Measurements from ENCODE around the gene LRMDA.
A peak's percentile ranks its signal among the peaks of the same experiment; 100 is the strongest.

Gene LRMDA

DNA sequence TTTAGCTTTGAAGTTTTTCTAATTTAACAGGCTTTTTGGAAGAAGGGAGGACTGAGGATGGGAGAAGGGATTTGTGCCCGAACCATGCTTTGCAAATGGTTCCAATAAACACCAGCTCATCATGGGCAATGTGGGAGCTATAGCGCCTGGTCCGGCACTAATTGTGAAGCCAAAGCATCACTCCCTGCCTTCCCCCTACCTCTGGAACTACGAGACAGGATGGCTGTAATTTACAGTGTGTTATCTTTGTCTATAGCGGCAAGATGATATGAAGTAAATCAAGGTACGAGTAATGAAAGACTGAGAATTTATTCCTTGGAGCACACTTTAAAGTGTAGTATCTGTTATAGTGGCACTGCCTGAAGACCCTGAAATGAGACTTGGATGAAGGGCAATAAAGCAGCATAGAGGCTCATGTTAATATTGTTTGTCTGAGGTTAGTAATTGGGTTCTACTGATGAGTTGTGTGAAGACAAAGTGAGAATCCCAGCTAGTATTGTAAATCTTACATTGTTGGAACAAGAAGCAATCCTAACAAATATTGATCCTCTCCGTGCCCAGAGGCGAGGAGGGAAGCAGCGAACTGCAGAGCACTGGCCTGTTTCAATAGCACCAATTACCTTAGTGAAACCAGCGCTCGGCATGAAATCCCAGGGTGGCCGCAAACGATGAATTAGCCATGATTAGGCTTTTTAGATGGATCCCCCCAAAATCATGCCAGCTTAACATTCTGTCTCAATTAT lies 507.1 kb downstream of the LRMDA start:
- no peak for DNase-seq

DNA sequence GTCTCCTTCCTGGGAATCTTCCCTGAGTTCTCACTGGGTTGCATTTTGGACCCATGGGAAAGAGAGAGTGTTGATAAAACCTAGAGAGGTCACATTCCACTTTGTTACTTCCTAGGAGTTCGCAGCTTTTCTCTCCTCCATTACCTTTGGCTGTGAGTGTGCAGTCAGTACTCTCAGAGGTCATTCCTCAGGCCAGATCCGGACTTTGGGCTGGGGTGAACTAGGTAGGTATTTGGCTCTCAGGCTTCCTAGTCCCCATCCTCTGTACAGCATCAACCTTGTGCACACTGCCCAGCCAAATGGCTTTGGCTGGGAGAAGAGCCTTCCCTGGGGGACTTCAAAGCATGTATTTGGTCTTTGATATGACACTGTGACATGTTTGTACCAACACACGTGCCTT lies 508.1 kb downstream of the LRMDA start:
- DNase-seq: no peak

DNA sequence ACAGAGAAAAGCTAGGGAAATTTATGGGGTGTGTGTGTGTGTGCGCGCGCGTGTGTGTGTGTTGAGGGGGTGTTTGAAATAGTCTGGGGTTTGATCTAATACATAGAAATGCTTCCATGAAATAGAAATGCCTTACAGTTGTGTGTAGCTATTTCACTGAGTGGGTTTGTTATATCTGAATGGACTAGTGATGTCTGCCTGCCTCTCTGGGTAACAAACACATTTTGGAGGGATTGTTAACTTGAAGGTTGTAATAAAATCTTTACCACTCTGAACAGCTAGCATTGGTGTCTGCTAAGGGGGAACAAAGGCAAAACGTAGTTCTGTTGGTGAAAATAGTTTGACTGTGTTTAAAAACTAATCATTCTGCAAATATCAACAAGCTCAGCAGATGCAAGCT lies 509.3 kb downstream of the LRMDA start:
- DNase-seq: no peak

DNA sequence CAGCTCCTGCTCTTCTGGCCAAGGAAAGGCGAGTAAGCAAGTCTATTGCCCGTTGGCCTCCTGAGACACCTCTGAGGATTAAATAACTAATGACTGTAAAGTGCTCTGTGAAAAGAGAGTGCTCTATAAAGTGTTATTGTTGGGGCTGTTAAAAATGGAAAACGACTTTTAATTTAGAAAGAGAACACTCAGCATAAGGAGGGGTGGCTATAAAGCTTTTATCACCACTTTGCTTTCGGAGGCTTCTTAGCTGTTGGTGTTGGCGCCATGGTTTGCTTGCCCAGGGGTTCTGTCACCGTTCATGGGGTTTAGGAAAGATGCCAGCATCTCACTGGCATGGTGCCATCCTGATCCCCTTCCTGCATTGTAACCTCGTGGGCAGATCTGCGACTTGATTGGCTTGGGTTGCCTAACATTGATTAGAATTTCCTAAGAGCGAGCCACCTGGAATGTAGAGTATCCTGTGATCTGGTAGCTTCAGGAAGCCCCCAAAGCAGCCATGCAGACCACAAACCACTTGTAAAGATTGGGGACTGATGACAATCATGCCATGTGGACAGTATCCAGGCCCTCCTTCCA lies 509.9 kb downstream of the LRMDA start:
- DNase-seq: no peak

DNA sequence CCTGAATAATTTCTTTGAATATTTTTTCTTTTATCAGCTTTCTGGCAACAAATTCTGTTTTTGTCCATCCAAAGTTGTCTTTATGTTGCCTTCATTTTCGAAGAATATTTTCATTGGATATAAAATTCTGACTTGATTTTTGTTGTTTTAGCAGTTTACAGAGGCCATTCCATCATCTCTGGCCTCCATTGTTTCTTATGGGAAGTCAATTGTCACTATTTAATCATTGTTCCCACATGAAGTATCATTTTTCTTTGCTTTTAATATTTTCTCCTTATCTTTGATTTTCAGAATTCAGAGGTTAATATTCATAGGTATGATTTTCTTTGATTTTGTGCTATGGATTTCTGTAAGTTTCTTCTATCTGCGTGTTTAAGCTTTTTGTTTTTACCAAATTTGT lies 512.6 kb downstream of the LRMDA start:
- no peak for DNase-seq

DNA sequence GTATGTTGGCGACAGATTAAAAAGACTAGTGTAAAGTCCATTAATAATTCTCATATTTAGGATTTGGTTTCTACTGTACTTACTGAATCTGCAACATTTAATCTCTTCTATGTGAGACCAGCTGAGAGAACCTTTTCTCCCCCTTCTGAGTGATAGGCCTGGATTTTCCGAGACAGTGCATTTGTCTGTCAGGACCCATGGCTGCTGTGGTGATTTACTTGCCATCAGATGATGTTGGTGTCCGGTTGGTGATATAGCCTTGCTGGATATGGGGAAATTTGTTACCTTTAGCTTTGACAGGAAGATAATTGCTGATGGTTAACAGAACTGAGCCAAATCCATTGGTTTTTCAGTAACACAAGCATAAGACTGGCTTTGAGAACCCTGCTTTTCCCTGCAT lies 517.2 kb downstream of the LRMDA start:
- no peak for DNase-seq

DNA sequence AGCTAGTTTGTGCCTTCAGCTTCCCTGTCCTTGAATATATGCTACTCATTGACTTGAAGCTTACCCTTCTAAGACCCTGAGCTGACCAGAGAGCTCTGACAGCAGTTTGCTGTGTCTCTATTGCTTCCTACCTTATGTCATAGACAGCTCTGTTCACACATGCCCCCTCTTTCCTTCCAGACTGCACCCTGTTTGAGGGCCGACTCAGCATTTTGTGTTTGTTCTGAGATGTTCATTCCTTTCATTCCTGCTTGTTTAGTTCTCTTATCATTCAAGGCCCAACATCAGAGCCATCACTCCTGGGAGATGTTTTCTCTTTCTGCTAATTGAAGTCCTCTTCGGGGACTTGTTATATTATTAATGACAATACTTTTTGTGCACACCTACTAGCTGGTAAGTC lies 518.9 kb downstream of the LRMDA start:
- no peak for DNase-seq

DNA sequence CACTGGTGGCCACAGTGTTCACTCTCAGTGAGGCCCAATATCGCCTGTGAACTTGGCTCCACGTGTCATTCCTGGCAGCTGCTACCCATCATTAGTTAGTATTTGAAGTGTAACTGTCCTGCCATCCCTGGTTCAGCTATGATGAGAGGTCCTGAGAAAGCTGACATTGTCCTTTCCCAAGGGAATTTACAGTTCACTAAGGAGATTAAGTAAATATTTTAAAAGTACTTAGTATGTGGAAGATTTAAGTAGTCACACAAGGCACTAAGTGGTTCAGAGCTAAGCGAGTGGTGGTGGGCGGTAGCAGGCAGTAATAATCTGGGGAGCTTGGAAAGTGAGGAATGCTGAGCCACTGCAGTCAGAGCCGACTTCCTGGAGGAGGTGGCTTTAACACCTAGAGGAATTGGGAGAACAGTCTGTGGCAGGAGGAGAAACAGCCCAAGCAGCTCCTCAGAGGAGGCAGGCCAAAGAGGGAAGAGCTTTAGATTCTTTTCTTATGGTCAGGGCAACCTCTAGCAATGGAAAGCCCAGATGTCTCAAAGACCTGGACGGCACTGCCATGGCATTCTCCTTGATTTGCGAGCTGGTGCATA lies 519.7 kb downstream of the LRMDA start:
- no peak for DNase-seq

DNA sequence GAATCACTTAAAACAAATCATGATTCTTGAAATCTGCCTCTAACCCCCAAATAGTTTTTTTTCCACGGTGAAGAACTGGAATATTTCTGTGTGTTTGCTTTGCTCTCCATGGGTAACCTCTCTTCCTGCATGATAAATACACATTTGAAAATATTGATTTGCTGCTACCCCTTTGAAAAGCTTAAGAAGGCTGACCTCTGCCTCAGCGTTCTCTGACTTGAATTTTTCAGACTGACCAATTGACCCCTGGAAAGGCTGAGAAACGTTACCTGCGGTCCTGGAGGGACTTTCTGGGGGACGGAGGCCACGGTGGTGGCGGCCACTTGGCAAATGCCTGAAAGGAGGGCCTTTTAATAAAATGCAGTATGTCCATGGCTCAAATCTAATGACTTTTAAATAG lies 520.2 kb downstream of the LRMDA start:
- DNase-seq: no peak

DNA sequence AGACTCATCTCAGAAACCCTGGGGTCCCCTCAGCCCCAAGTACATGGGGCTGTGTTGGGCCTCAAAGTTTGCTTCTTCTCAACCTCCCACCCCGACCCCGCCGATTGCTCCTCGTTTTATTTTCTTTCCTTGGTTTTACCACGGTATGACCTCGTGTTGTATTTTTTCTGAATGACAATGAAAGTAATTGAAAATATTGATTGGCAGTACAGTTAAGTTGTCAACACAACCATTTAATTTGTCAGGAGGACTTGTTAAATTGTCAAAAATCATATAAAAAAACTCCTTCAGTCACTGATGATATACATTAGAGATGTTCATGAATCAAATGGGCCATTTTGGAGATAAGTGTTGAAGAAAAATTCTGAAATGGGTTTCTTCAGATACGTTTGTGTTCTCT lies 520.7 kb downstream of the LRMDA start:
- no peak for DNase-seq

DNA sequence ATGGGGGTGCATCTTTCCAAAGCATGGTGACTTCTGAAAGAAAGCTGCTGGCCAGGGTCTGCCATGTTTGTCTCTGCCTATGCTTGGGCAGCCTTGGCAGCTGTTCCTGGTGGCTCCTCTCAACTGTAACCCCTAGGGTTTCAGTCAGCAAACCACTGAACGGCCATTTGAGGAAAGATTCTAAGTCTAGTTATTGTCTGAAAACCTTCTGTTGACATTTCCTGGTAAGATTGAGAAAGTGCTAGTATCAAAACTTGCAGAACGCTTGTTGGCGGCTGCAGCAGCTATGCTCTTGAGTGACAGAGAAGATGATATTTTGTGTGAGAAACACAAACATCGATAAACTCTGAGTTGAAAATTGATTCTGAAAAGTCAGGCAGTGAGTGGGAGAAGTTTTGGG lies 523.1 kb downstream of the LRMDA start:
- DNase-seq: no peak

DNA sequence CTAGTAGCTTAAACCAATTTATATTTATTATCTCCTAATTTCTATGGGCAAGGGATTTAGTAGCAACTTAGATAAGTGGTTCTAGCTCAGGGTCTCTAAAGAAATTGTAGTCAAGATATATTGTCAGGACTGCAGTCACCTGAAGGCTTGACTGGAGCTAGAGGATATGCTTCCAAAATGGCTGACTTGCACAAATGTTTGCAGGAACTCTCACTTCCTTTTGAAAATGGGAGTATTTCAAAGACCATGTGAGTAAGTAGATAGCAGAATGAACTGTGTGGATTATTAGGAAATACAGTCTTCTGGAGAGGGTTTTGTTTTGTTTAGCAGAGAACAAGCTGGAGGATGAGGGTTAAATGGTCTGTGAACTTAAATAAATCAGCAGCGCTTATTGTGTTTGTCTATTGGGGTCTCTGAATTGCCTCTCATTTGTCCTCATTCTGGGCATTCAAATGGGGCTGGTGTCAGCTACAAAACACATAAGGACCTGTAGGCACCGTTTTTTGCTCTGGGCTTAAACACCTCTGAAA lies 524.6 kb downstream of the LRMDA start:
- DNase-seq: no peak

DNA sequence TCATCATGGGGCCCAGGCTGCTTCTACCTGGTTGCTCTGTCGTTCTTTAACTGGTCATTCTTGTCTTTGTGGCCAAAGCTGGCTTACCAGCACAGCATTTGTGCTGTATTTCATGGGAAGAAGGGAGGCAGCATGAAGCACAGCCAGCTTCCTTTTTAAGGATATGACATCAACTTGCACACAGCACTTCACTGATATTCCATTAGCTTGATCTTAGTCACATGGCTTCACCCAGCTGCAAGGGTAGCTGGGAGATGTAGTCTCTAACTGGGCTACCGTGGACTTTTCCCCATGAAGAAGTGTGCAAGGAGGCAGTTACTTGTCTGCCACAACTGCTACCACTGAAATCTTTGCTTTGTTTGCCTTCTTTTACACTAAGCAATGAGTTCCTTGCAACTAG lies 525.2 kb downstream of the LRMDA start:
- DNase-seq: no peak

DNA sequence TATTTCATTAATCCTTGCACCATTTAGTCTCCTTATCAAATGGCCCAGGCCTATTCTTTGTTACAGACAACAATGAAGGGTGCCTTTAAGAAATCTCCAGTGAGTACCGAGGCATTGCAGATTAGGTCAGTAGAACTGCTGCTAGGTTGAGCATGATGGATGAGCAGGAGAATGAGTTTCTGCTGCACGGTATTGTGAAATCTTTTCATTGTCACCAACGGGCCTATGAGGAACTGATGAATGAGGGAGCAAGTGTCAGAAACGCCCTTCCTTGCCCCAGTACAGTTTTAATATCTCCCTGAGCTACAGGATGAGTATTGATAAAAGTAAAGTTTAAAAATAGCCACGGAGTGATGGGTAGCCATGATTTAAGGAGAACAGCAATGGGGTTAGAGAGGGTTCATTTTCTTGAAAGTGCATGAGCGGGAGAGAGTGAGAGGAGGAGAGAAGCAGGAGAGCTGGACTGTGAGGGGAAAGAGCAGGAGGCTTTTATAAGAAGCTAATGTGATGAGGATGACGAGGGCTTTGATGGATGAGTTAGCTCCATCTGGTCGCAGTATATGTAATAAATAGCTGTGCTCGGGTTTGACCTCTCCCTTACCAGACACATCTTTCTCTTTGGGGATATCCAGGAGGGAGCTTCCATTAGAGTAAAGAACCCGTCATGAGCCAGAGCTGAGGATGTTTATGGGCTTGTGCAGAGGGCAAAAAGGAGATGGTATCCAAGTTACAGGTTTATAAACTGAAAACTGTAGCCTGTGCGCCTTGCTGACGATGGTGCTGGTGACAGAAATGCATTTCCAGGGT lies 526.1 kb downstream of the LRMDA start:
- no peak for DNase-seq

DNA sequence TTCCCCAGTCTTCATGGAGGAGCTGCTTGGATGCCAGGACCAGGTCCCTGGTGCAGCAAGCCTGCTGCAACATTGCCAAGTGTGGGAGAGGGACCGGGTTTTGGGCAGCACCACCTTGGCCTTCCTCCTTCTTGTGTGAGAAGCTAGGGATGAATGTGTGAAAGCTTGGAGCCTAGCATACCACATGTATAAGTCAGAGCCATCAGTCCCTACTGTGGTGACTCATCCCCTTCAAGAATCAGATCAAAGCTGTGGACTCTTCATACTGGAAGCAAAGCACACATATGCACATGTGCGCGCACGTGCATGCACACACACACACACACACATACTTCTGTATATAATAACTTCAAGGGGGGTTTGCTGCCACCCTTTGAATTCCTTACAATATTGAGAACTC lies 527.8 kb downstream of the LRMDA start:
- no peak for DNase-seq

DNA sequence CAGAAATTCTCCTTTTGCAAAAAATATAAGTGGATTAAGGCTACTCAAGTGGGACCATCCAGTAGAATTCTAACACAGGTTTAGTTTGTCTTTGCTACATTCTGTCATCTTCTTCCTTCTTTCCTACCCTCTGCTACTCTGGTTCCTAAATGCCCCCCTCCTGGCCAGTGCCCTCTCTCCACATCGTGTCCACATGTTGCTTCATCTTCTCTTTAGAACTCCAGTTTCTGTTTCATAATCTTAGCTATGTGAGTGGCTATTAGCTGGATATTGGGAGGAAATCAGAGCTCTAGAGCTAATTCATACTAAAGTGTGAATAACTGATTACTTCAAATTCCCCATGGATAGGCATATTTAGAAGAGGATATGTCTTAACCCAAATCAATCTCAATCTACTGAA lies 528.5 kb downstream of the LRMDA start:
- DNase-seq: no peak

DNA sequence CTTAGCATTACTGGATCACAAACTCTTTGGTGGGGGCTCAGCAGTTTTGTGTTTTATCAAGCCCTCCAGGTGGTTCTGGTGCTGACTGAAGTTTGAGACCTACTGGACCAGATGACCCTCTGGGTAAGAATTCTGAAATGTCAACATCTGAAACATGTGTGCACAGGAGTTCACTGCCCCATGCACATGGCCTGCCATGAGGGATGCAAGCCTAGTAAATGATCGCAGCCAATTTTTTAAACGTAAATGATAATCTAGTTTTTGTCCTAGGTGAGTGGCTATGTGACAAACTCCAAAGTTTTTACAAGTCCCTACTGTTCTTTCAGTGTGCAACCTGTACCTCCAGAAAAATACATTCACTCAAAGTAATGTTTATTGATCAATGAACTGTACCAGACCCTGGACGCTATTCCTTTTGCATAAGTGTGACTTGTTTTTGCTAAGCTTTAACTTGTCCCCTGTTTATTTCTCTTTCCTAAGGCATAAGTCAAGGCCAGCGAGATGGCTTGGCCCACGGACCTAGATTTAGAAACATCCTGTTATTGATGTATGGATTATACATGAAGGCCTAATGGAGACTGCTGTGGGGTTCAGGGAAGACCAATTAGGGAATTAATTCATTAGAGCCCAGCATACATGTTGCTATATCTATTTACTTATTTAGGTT lies 531.1 kb downstream of the LRMDA start:
- no peak for DNase-seq

DNA sequence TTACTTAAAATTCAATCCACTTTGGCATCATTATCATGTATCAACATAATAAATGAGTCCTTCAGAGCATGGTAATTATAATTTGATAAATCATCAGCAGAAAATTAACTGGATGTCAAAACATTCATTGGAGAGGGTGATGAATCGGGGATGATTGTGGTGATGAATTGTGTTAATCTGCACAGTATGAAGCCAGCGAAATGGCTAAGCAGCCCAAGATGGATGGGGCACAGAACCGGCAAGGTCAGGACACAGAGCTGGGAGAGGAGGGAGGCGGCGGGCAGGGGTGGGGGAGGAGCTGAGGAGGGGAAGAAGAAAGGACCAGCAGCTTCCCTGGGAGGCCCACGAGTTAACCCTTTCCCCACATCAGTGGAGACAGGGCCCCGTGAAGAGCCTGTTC lies 536.1 kb downstream of the LRMDA start:
- DNase-seq: no peak

DNA sequence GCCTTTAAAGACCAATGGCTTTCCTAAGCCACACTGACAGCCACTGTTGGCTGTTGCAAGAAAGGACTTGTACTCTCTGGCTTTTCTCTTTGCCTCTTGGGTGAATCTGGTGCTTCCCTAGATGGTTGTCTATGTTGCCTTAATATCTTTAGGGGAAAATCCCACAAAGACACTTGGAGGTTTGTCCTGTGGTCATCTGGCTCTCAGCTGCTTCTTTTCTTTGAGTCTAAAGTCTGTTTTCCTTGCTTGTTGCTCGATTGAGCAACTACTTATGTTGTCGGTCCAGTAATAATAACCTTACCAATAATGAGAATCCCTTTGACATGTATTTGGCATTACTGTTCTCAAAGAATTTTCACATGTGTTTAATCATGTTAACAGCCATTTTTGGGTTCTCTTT lies 537.6 kb downstream of the LRMDA start:
- DNase-seq: no peak

DNA sequence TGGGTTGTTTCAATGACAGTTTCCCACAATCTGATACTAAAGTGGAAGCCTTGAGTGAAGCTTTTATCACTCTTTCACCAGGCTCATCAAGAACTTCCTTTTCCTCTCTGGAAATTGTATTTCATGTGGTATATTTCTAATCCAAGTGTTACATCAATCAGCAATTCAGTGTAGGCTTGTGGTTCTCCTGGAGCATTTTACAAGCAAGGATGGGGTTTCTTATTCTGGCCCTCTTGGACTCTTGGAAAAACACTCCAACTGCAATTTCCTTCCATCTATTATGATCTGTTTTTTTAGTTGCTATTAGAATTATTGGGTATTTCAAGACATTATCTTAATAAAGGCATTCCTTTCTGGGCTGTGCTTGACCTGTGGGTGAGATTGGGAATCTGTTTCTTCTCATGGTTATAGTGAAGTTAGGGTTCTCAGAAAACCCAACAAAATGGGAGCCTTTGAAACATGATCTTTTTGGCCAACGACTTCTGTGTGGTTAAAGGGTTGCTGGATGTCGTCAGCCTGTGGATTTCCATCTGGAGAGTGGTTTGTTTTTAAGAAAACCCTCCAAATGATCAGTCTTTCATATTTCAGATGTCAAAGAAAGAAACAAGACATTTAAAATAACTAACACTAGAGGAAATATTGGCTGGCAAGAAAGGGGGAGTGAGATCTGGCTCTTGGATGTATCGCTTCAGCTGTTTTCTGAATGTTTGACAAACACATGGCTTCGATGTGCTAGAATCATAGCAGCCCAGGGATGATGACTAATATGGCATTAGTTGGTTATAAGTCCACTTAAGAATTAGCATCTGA lies 540.2 kb downstream of the LRMDA start:
- peak; percentile 57 for DNase-seq

DNA sequence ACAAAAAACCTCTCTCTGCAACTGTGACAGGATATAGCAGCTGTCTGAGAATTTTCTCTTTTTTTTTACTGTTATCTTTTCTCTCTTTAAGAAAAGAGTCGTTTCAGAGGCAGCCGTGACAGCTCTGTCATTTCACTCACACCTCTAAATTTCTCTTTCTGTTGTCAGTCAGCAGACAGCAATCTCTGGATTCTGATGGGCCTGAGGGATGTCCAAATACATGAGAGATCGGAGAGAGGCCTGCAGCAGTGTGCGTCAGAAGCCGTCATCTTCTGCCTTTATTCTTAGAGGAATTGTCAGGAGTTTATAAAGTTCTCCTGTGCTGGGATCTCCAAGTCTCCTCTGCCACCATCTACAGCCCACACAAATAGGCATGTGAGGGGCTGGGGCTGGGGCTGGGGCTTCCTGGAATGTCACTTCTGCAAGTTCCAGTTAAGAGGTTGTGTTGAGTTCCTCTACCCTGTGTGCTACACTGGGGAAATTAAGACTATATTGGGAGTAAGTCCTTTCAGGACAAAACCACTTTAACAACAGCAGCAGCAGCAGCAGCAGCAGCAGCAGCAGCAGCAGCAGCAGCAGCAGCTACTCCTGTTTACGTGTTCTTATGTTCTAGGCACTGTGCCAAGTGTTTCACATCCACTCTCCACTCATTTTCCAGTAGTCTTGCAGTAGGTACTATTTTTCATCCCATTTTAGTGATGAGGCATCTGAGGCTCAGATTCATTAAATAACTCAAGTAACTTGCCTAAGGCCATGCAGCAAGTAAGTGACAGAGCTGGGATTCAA lies 541.3 kb downstream of the LRMDA start:
- no peak for DNase-seq
